RWPE2 (cell line): ENCODE results near the gene MSH3.

ENCODE experiments used
- ATAC-seq: fragments of 200-7000 bp; cut with Tn5 transposase; 3 replicates; pipeline ENCODE4 v1.9.1; 2021; ENCODE audit warnings: low read depth
- DNase-seq: peaks from one replicate; pipeline ENCODE4 v3.0.0-alpha.2; 2020; ENCODE audit warnings: low spot score
- H3K27ac ChIP-seq: fragments of 450-650 bp; 2 replicates; pipeline ENCODE4 v1.5.1; 2017; ENCODE audit warnings: mild to moderate bottlenecking; ENCODE audit not compliant: poor library complexity, severe bottlenecking
- H3K27me3 ChIP-seq: fragments of 250-450 bp; sonication (Bioruptor Pico); 2 replicates; pipeline ENCODE4 v1.5.1; 2021; ENCODE audit warnings: mild to moderate bottlenecking, moderate library complexity; ENCODE audit not compliant: insufficient read depth, poor library complexity, severe bottlenecking
- H3K36me3 ChIP-seq: fragments of 250-450 bp; sonication (Bioruptor Pico); 2 replicates; pipeline ENCODE4 v1.5.1; 2020; ENCODE audit warnings: low read depth, mild to moderate bottlenecking, moderate library complexity
- H3K4me1 ChIP-seq: fragments of 250-450 bp; sonication (Bioruptor Pico); 2 replicates; pipeline ENCODE4 v1.5.1; 2021; ENCODE audit warnings: mild to moderate bottlenecking, moderate library complexity; ENCODE audit not compliant: insufficient read depth, poor library complexity, severe bottlenecking
- H3K4me3 ChIP-seq: fragments of 250-450 bp; sonication (Bioruptor Pico); 2 replicates; pipeline ENCODE4 v1.5.1; 2021; ENCODE audit warnings: mild to moderate bottlenecking, moderate library complexity; ENCODE audit not compliant: severe bottlenecking
- H3K9me3 ChIP-seq: fragments of 250-450 bp; sonication (Bioruptor Pico); 2 replicates; pipeline ENCODE4 v1.5.1; 2021; ENCODE audit warnings: mild to moderate bottlenecking, moderate library complexity; ENCODE audit not compliant: severe bottlenecking
- TF ChIP-seq, protein P1 (sequence below): fragments of 450-650 bp; IDR thresholded peaks from one replicate; pipeline ENCODE4 v1.5.1; 2017; ENCODE audit warnings: mild to moderate bottlenecking, moderate library complexity; ENCODE audit not compliant: poor library complexity, severe bottlenecking

MSH3 gene

GRCh38 chr5:80912479-80912878 is 258.0 kb downstream of the MSH3 start:
- H3K4me3 ChIP-seq: no peak overlapping the region
- H3K36me3 ChIP-seq: no peaks in the 10 kb centered on the region
- TF ChIP-seq, protein P1, sequence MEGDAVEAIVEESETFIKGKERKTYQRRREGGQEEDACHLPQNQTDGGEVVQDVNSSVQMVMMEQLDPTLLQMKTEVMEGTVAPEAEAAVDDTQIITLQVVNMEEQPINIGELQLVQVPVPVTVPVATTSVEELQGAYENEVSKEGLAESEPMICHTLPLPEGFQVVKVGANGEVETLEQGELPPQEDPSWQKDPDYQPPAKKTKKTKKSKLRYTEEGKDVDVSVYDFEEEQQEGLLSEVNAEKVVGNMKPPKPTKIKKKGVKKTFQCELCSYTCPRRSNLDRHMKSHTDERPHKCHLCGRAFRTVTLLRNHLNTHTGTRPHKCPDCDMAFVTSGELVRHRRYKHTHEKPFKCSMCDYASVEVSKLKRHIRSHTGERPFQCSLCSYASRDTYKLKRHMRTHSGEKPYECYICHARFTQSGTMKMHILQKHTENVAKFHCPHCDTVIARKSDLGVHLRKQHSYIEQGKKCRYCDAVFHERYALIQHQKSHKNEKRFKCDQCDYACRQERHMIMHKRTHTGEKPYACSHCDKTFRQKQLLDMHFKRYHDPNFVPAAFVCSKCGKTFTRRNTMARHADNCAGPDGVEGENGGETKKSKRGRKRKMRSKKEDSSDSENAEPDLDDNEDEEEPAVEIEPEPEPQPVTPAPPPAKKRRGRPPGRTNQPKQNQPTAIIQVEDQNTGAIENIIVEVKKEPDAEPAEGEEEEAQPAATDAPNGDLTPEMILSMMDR: no peak
- ATAC-seq (no peak), DNase-seq (no peak)
- no peaks in the 10 kb centered on the region for H3K27me3 ChIP-seq
- H3K27ac ChIP-seq: no peak overlapping the region
- H3K4me1 ChIP-seq: no peaks in the 10 kb centered on the region
- no peaks in the 10 kb centered on the region for H3K9me3 ChIP-seq

DNA sequence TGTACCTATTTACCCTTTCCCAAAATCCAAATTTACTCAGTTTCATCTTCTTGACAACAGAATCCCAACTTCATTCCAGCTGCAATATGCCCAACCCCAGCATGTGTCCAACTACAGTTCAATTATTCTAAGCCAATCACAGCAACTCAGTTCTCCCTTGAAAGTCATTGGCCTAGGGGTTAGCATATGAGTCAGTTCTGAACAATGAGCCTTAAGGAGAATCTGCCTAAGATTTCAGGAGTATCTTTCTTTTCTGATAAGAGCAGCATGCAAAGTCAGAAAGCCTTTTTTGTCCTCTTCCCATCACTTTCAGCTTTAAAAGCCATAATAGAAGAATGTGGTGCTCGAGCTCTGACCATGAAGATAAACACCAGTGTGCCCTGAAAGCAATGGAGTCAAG is 261.3 kb downstream of the MSH3 start:
- no peaks in the 10 kb centered on the region for H3K4me1 ChIP-seq
- ATAC-seq (peak; percentile 66; the same call in 1 of the 3 replicates), DNase-seq (no peak)
- H3K36me3 ChIP-seq: no peaks in the 10 kb centered on the region
- TF ChIP-seq, protein P1: no peak
- no peak overlapping the region for H3K27ac ChIP-seq
- no peak overlapping the region for H3K4me3 ChIP-seq
- no peaks in the 10 kb centered on the region for H3K27me3 ChIP-seq
- H3K9me3 ChIP-seq: no peaks in the 10 kb centered on the region

- TF ChIP-seq, protein P1: no peak
- no peaks in the 10 kb centered on the region for H3K9me3 ChIP-seq
- DNase-seq (no peak), ATAC-seq (no peak)
- no peaks in the 10 kb centered on the region for H3K4me1 ChIP-seq
- no peak overlapping the region for H3K27ac ChIP-seq
- H3K4me3 ChIP-seq: no peak overlapping the region
- H3K36me3 ChIP-seq: no peaks in the 10 kb centered on the region
- no peaks in the 10 kb centered on the region for H3K27me3 ChIP-seq
Observed at GRCh38 chr5:80916676-80917075, 262.2 kb downstream of the MSH3 start.

GRCh38 chr5:80917631-80918030 is 263.2 kb downstream of the MSH3 start:
- H3K9me3 ChIP-seq: no peaks in the 10 kb centered on the region
- no peak for ATAC-seq
- TF ChIP-seq, protein P1: no peak
- H3K4me1 ChIP-seq: no peaks in the 10 kb centered on the region
- H3K4me3 ChIP-seq: no peak overlapping the region
- DNase-seq: no peak
- no peaks in the 10 kb centered on the region for H3K36me3 ChIP-seq
- no peak overlapping the region for H3K27ac ChIP-seq
- no peaks in the 10 kb centered on the region for H3K27me3 ChIP-seq

DNA sequence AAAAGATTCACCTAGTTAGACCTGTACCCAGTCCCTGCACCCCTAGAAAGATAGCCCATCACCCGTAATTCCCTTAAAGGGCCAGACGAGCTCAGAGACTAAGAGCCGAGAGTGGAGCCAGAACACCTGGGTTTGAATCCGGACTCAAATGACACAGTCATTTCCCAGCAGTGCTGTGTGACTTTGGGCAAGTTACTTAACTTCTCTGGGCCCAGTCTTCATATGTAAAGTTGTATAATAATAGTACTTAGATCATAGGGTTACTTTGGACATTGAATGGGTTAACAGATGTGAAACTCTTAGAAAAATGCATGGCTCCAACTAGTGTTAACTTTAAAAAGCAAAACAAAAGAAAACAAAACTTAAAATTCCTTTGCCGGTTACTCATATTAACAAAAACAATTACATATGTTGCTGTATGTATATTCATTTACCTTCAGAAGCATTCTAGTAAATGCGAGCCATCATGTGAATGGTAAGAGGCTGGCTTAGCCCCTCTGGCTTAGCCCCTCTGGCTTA is 265.3 kb downstream of the MSH3 start:
- no peaks in the 10 kb centered on the region for H3K4me1 ChIP-seq
- peak; percentile 27; the same call in 1 of the 3 replicates for ATAC-seq
- H3K27ac ChIP-seq: no peak overlapping the region
- H3K9me3 ChIP-seq: no peaks in the 10 kb centered on the region
- no peaks in the 10 kb centered on the region for H3K27me3 ChIP-seq
- TF ChIP-seq, protein P1: no peak
- H3K4me3 ChIP-seq: no peak overlapping the region
- no peaks in the 10 kb centered on the region for H3K36me3 ChIP-seq
- no peak for DNase-seq
